ENCODE data around the gene HNRNPM. TPM values are rescaled to one million over a fixed set of nuclear protein-coding genes. Genes with fewer than 3 reads are reported as not detected.

HNRNPM gene
- 41.8 and 53.6 TPM in 2 replicates for total RNA-seq (ENCODE audit: low replicate concordance)

DNA sequence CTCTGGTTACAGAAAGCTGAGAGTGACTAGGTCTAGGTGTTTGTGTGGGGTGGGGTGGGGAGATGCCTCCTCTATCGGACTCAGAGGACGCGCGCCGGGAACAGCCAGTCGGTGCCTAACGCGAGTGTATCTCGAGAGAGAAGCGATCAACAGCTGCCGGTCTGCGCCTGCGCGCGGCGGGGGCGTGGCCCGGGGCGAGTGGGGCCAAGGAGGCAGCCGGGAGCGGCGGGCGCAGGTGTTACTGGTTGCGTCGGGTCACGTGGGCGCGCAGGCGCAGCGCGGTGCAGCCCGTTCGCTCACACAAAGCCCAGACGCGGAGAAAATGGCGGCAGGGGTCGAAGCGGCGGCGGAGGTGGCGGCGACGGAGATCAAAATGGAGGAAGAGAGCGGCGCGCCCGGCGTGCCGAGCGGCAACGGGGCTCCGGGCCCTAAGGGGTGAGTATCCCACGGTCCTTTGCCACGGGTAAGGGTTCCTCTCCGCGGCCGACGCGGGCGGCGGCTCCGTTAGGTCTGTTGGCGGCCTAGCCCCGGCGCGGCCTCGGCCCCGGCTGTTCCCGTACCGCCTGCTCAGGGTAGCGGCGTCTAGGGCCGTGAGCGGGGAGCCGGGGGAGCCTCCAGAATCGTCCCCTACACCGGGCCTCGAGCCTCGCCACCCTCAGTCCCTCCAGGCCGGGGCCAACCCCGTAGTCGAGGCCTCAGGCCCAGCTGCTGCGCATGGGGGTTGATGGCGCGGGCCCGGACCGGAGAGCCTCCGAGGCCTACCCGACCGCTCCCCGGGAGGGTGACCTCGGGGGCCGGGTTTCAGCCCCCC, at the start of gene HNRNPM:
Gene HNRNPM (plus strand): TSS at position 299 of the 811 bp plus-strand sequence. CDS start 24 bp downstream, at position 323.
- DNase-seq (ENCODE audit: low read depth), result peak; percentile 96
- TF ChIP-seq, protein P1, sequence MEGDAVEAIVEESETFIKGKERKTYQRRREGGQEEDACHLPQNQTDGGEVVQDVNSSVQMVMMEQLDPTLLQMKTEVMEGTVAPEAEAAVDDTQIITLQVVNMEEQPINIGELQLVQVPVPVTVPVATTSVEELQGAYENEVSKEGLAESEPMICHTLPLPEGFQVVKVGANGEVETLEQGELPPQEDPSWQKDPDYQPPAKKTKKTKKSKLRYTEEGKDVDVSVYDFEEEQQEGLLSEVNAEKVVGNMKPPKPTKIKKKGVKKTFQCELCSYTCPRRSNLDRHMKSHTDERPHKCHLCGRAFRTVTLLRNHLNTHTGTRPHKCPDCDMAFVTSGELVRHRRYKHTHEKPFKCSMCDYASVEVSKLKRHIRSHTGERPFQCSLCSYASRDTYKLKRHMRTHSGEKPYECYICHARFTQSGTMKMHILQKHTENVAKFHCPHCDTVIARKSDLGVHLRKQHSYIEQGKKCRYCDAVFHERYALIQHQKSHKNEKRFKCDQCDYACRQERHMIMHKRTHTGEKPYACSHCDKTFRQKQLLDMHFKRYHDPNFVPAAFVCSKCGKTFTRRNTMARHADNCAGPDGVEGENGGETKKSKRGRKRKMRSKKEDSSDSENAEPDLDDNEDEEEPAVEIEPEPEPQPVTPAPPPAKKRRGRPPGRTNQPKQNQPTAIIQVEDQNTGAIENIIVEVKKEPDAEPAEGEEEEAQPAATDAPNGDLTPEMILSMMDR (IDR thresholded peaks at IDR 0.05; ENCODE audit: insufficient read depth, low read length), result no peak
- peak within 1 kb of the TSS; percentile 87 for H3K4me3 ChIP-seq (ENCODE audit: low read depth, low read length)

- H3K4me3 ChIP-seq (ENCODE audit: low read depth, low read length), result no peak overlapping the region
- DNase-seq (ENCODE audit: low read depth), result no peak
- TF ChIP-seq, protein P1 (IDR thresholded peaks at IDR 0.05; ENCODE audit: insufficient read depth, low read length), result no peak
Measured at GRCh38 chr19:8395621-8396082, 49.1 kb upstream of the HNRNPM start.

GRCh38 chr19:8396185-8396562, 48.6 kb upstream of the HNRNPM start:
- no peak for DNase-seq (ENCODE audit: low read depth)
- TF ChIP-seq, protein P1 (IDR thresholded peaks at IDR 0.05; ENCODE audit: insufficient read depth, low read length), result no peak
- H3K4me3 ChIP-seq (ENCODE audit: low read depth, low read length), result no peak overlapping the region

DNA sequence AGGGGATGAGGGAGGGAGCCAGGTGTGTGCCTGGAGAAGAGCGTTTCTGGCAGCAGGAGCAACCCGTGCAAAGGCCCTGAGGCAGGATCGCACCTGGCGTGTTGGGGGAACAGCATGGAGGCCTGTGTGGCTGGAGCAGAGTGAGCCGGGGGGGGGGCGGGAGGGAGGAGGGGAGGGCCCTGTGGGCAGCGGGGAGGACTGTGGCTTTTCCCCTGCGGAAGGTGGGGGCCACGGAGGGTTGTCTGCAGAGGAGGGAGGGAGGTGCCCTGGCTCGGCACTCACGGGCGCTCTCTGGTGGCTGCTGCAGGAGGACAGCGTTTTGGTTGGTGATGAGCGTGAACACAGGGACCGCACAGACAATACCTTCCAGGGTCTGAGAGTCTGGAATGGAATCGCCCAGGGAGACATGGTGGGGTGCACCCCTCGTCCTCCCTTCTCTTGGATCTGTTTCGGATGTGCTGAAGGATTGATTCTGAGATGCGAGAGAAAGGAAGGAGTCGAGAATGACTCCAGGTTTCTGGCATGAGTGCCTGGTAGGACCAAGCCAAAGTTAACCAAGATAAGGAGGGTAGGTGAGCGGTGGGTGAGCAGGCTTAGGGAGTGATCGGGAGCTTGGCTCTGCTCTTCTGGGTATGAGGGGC, 48.1 kb upstream of the HNRNPM start:
- TF ChIP-seq, protein P1 (IDR thresholded peaks at IDR 0.05; ENCODE audit: insufficient read depth, low read length), result peak; percentile 79
- DNase-seq (ENCODE audit: low read depth), result peak; percentile 53
- H3K4me3 ChIP-seq (ENCODE audit: low read depth, low read length), result no peak overlapping the region

DNA sequence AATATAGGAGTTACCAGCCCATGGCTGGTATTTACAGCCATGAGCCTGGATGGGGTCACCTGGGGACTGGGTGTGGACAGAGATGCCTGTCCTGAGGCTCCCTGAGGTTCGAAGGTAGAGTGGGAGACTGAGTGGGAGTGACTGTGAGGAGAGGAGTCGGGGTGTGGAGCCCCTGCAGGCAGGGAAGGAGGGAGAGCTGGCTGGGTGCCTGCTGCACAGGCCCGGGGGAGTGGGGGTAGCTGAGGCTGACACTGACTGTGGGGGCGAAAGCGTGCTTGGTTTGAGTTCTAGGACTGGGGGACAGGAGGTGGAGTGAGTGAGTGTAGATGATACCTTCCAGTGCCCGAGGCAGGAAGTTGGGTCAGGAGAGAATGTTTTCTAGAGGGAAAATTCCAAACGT, 47.5 kb upstream of the HNRNPM start:
- TF ChIP-seq, protein P1 (IDR thresholded peaks at IDR 0.05; ENCODE audit: insufficient read depth, low read length), result no peak
- DNase-seq (ENCODE audit: low read depth), result no peak
- H3K4me3 ChIP-seq (ENCODE audit: low read depth, low read length), result no peak overlapping the region

DNA sequence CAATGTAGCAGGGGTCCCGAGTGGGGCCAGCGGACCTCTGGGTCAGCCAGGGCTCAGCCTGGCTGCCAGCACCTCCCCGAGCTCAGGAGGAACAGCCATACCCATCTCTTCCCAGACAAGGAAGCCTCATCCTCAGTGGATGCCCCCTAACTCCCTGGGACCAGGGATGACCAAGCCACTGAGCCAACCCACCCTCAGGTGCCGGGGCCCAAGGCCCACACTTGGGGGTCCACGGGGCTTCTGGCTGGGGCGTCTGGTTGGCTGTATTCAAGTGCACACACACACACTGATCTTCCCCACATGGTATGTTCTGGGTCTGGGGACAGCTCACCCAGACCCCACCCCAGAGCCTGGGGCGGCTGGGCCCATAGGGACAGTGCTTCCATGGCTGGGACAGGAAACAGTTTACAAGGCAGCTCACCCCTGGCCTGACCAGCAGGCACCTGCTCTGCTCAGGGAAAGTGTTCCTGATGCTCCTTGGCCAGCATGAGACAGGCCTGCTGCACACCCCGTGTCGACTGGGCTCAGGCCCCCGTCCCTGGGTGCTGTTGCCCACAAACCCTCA, 46.9 kb upstream of the HNRNPM start:
- DNase-seq (ENCODE audit: low read depth), result no peak
- TF ChIP-seq, protein P1 (IDR thresholded peaks at IDR 0.05; ENCODE audit: insufficient read depth, low read length), result no peak
- no peak overlapping the region for H3K4me3 ChIP-seq (ENCODE audit: low read depth, low read length)

Data from fibroblast of the aortic adventitia (primary cell).